H1 (cell line): Measurements from ENCODE around the gene CTXN2. TPM values are rescaled to one million over a fixed set of nuclear protein-coding genes. Genes with fewer than 3 reads are reported as not detected.

ENCODE experiments used
- CTCF ChIA-PET: fragments of 300-600 bp; sonication (Branson Sonifier 250); formaldehyde crosslinking; loops from one replicate; lab custom pipeline; 2021; ENCODE audit not compliant: partially characterized antibody; lab: Charles Lee
- POLR2A ChIA-PET: fragments of 300-600 bp; sonication (Branson Sonifier 250); formaldehyde crosslinking; loops from one replicate; lab custom pipeline; 2021; ENCODE audit warnings: inconsistent platforms; ENCODE audit not compliant: partially characterized antibody; lab: Charles Lee
- DNase-seq, 2 experiments: peaks; one replicate each; pipeline versions ENCODE4 v3.0.0 to v3.0.0-alpha.2; 2010 to 2022; ENCODE audit warnings: low spot score in 2 of 2, low read depth in 1 of 2, mixed read lengths in 1 of 2
- FAIRE-seq: peaks from 2 replicates; lab custom pipeline; 2011; peaks lifted over from hg19 to GRCh38; lab: Jason Lieb, UNC
- H2AFZ ChIP-seq: 2 replicates; pipeline ENCODE4 v1.8.1; 2012; ENCODE audit warnings: low read length, inconsistent platforms
- H2AK5ac ChIP-seq: 2 replicates; pipeline ENCODE4 v1.6.1; 2013; ENCODE audit warnings: low read depth, low read length
- H2BK120ac ChIP-seq: replicated peaks from 2 replicates; pipeline ENCODE3; 2013; ENCODE audit warnings: low read depth, low read length, inconsistent platforms
- H2BK12ac ChIP-seq: 2 replicates; pipeline ENCODE4 v1.6.1; 2013; ENCODE audit warnings: low read depth, low read length
- H2BK15ac ChIP-seq: 2 replicates; pipeline ENCODE4 v1.6.1; 2013; ENCODE audit warnings: low read length
- H2BK20ac ChIP-seq: 2 replicates; pipeline ENCODE4 v1.6.1; 2013; ENCODE audit warnings: low read length
- H2BK5ac ChIP-seq: 2 replicates; pipeline ENCODE4 v1.6.1; 2013; ENCODE audit warnings: low read depth, low read length
- H3K14ac ChIP-seq: 2 replicates; pipeline ENCODE4 v1.6.1; 2013; ENCODE audit warnings: inconsistent platforms; ENCODE audit not compliant: insufficient read length
- H3K18ac ChIP-seq: 2 replicates; pipeline ENCODE4 v1.6.1; 2013; ENCODE audit warnings: low read length; ENCODE audit errors: extremely low read depth
- H3K23ac ChIP-seq: 2 replicates; pipeline ENCODE4 v1.6.1; 2013; ENCODE audit warnings: inconsistent platforms; ENCODE audit not compliant: insufficient read length
- H3K23me2 ChIP-seq: 2 replicates; pipeline ENCODE4 v1.6.1; 2013; ENCODE audit warnings: low read depth, low read length
- H3K27ac ChIP-seq: 2 replicates; pipeline ENCODE4 v1.6.1; 2011; ENCODE audit warnings: low read depth, low read length, inconsistent platforms
- H3K27me3 ChIP-seq, 4 experiments: replicated peaks in 1 of 4; 1 replicate in 1 of 4; 2 replicates in 3 of 4; pipeline versions ENCODE4 v1.6.1 to v1.8.1; 2011 to 2013; ENCODE audit warnings: low read length in 3 of 4, mild to moderate bottlenecking in 3 of 4, inconsistent platforms in 2 of 4, mixed read lengths in 2 of 4, moderate library complexity in 1 of 4; ENCODE audit not compliant: control insufficient read depth in 3 of 4, insufficient read depth in 3 of 4; ENCODE audit errors: extremely low read depth in 1 of 4
- H3K36me3 ChIP-seq, 4 experiments: 2 replicates each; pipeline versions ENCODE4 v1.6.1 to v1.8.1; 2011 to 2013; ENCODE audit warnings: mild to moderate bottlenecking in 4 of 4, low read length in 3 of 4, moderate library complexity in 2 of 4, control low read depth in 1 of 4, inconsistent platforms in 1 of 4; ENCODE audit not compliant: insufficient read depth in 4 of 4, control insufficient read depth in 2 of 4
- H3K4ac ChIP-seq: replicated peaks from 2 replicates; pipeline ENCODE3; 2013; ENCODE audit warnings: low read length, low read depth, mixed read lengths, inconsistent platforms; ENCODE audit not compliant: insufficient read length
- H3K4me1 ChIP-seq, 4 experiments: replicated peaks in 1 of 4; 1 replicate in 1 of 4; 2 replicates in 3 of 4; pipeline versions ENCODE4 v1.6.1 to v1.8.1; 2011 to 2013; ENCODE audit warnings: low read length in 3 of 4, inconsistent platforms in 2 of 4, mixed read lengths in 1 of 4; ENCODE audit not compliant: insufficient read depth in 4 of 4, control insufficient read depth in 3 of 4
- H3K4me2 ChIP-seq, 2 experiments: 2 replicates each; pipeline versions ENCODE4 v1.6.1 to v1.8.1; 2011 to 2013; ENCODE audit warnings: low read depth in 2 of 2, low read length in 2 of 2, control low read depth in 1 of 2, inconsistent platforms in 1 of 2, mild to moderate bottlenecking in 1 of 2; ENCODE audit not compliant: insufficient read depth in 1 of 2
- H3K4me3 ChIP-seq, 4 experiments: fragments of 200-600, 300-600 bp in 1 of 4; sonication (generic), shearing (Covaris generic), sonication (Bioruptor Twin) in 1 of 4; 2 replicates each; pipeline versions ENCODE4 v1.5.1 to v1.8.1; 2011 to 2016; ENCODE audit warnings: low read length in 4 of 4, low read depth in 3 of 4, control low read depth in 2 of 4, inconsistent platforms in 2 of 4, mild to moderate bottlenecking in 2 of 4, mixed read lengths in 1 of 4, moderate library complexity in 1 of 4; ENCODE audit not compliant: insufficient read depth in 2 of 4; ENCODE audit errors: extremely low read depth in 1 of 4
- H3K56ac ChIP-seq: replicated peaks from 2 replicates; pipeline ENCODE3; 2013; ENCODE audit warnings: low read depth, mild to moderate bottlenecking, mixed read lengths, low read length, inconsistent platforms; ENCODE audit not compliant: insufficient read length
- H3K79me1 ChIP-seq: 2 replicates; pipeline ENCODE4 v1.6.1; 2013; ENCODE audit warnings: low read depth, low read length, control low read depth
- H3K79me2 ChIP-seq, 2 experiments: 2 replicates each; pipeline versions ENCODE4 v1.6.1 to v1.8.1; 2012 to 2013; ENCODE audit warnings: low read length in 2 of 2, mild to moderate bottlenecking in 2 of 2, inconsistent platforms in 1 of 2; ENCODE audit not compliant: insufficient read depth in 2 of 2, control insufficient read depth in 1 of 2
- H3K9ac ChIP-seq, 4 experiments: replicated peaks in 1 of 4; 1 replicate in 1 of 4; 2 replicates in 3 of 4; pipeline versions ENCODE4 v1.6.1 to v1.8.1; 2011 to 2013; ENCODE audit warnings: low read depth in 3 of 4, low read length in 3 of 4, control low read depth in 2 of 4, mild to moderate bottlenecking in 2 of 4, moderate library complexity in 2 of 4, inconsistent platforms in 1 of 4; ENCODE audit errors: extremely low read depth in 1 of 4
- H3K9me3 ChIP-seq, 2 experiments: 2 replicates each; pipeline versions ENCODE4 v1.6.1 to v1.8.1; 2012 to 2013; ENCODE audit warnings: mild to moderate bottlenecking in 2 of 2, moderate library complexity in 2 of 2, control low read depth in 1 of 2, inconsistent platforms in 1 of 2, low read depth in 1 of 2, low read length in 1 of 2, mixed read lengths in 1 of 2; ENCODE audit not compliant: insufficient read depth in 2 of 2
- H4K20me1 ChIP-seq, 2 experiments: replicated peaks in 1 of 2; 2 replicates each; pipeline versions ENCODE3 to v1.8.1; 2011 to 2013; ENCODE audit warnings: inconsistent platforms in 2 of 2, low read length in 2 of 2, mild to moderate bottlenecking in 1 of 2; ENCODE audit not compliant: insufficient read depth in 2 of 2, control insufficient read depth in 1 of 2
- H4K5ac ChIP-seq: 2 replicates; pipeline ENCODE4 v1.6.1; 2013; ENCODE audit warnings: low read length, low read depth, mixed read lengths, inconsistent platforms; ENCODE audit not compliant: insufficient read length
- H4K8ac ChIP-seq: 2 replicates; pipeline ENCODE4 v1.8.0; 2013; ENCODE audit warnings: mild to moderate bottlenecking, moderate library complexity, low read length, inconsistent platforms; ENCODE audit not compliant: insufficient read depth; ENCODE audit errors: extremely low read depth
- H4K91ac ChIP-seq: replicated peaks from 2 replicates; pipeline ENCODE3; 2013; ENCODE audit warnings: low read length, mixed read lengths, inconsistent platforms; ENCODE audit not compliant: insufficient read length
- POU5F1 ChIP-seq: IDR thresholded peaks from 2 replicates; pipeline ENCODE4 v1.6.1; 2011; ENCODE audit warnings: low read depth, mild to moderate bottlenecking, low read length, moderate library complexity
- WGBS, 2 experiments: shearing (Covaris generic) in 1 of 2; methylation state at CpG; one replicate each; pipeline versions ENCODE4 v1.1.6 to v1.1.7; 2013 to 2015; ENCODE audit warnings: low lambda C conversion rate in 2 of 2, mixed read lengths in 2 of 2, inconsistent platforms in 1 of 2, low coverage in 1 of 2, missing lambda C conversion rate in 1 of 2; ENCODE audit not compliant: insufficient replicate concordance in 2 of 2, insufficient coverage in 1 of 2, insufficient read length in 1 of 2; ENCODE audit errors: extremely low coverage in 1 of 2, missing lambda C conversion rate in 1 of 2; 5-methylcytosine and 5-hydroxymethylcytosine counted together
- polyA plus RNA-seq, 7 experiments: library from polyadenylated mRNA; depleted of rRNA in 3 of 7; stranded (reverse) in 5 of 7; unstranded in 2 of 7; fragments of >200 nt in 5 of 7; fragments of 200-250 nt in 2 of 7; gene quantifications; 1 replicate in 5 of 7; 2 replicates in 1 of 7; 4 replicates in 1 of 7; pipeline versions ENCODE4 v1.2.1 to v1.2.3, GENCODE V29; 2011 to 2013; ENCODE audit warnings: missing spikeins in 2 of 7, mixed read lengths in 2 of 7
- total RNA-seq: library from RNA; stranded (reverse); fragmentation: NEBNext Ultra II Directional; extraction: Animal tissue kit (Norgen Biotek cat#: 25700); gene quantifications from 2 replicates; pipeline ENCODE4 v1.2.1, GENCODE V29; 2021

CTXN2 gene
- total and polyA plus RNA-seq, 2 of the 8 experiments (the other 6 are each of a cell fraction or from before 2014, with no cell fraction given), result 0.08 TPM; not detected in 1

DNA sequence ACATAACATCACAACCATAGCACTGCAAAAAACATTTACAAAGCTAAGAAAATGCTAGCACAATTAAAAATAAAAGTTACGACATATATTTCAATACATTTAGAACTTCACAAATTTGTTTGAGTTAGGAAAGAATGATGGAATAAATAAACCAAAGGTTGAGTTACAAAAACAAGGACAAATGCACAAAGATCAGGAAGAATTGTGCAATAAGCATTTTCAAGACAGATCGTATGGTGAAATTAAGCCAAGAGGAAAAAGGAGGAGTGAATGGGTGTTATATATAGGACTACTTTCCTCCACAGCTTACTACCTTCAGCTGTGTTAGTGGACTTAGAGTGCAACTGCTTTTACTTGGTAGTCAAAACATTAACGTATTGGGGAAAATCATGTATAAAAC lies 5.9 kb upstream of the CTXN2 start:
- Histone ChIP-seq H3K79me1 (no peaks in the 10 kb centered on the region), H3K27ac (no peak overlapping the region), H4K5ac (no peak overlapping the region), H3K23ac (no peak overlapping the region), H2AK5ac (no peak overlapping the region), H2BK5ac (no peak overlapping the region), H3K36me3 (no peaks in the 10 kb centered on the region), H4K8ac (no peak overlapping the region), H4K20me1 (no peaks in the 10 kb centered on the region), H3K4me1 (no peaks in the 10 kb centered on the region)
- 89% methylated on average over 3 of the region's 3 CpGs; no CpG with 5 or more reads in 1 of the 2 experiments for WGBS, 2 experiments
- no peak for FAIRE-seq
- no peak for TF ChIP-seq POU5F1
- TF ChIP-seq, all 59 proteins: peak for 0
- Histone ChIP-seq H3K23me2 (no peaks in the 10 kb centered on the region), H2AFZ (no peak overlapping the region), H3K4me3 (no peak overlapping the region), H2BK120ac (no peak overlapping the region), H3K14ac (no peak overlapping the region), H3K18ac (no peak overlapping the region), H3K27me3 (no peaks in the 10 kb centered on the region), H3K4me2 (no peak overlapping the region), H4K91ac (no peak overlapping the region), H3K4ac (no peak overlapping the region), H2BK20ac (no peak overlapping the region), H2BK15ac (no peak overlapping the region), H2BK12ac (no peak overlapping the region), H3K9me3 (no peaks in the 10 kb centered on the region), H3K79me2 (no peaks in the 10 kb centered on the region), H3K56ac (no peak overlapping the region), H3K9ac (no peak overlapping the region)
- CTCF ChIA-PET, result no interaction called here
- POLR2A ChIA-PET, result no interaction called here
- no peak for DNase-seq
